ENCODE data around the gene TTPAL.

- TF ChIP-seq, protein P1, sequence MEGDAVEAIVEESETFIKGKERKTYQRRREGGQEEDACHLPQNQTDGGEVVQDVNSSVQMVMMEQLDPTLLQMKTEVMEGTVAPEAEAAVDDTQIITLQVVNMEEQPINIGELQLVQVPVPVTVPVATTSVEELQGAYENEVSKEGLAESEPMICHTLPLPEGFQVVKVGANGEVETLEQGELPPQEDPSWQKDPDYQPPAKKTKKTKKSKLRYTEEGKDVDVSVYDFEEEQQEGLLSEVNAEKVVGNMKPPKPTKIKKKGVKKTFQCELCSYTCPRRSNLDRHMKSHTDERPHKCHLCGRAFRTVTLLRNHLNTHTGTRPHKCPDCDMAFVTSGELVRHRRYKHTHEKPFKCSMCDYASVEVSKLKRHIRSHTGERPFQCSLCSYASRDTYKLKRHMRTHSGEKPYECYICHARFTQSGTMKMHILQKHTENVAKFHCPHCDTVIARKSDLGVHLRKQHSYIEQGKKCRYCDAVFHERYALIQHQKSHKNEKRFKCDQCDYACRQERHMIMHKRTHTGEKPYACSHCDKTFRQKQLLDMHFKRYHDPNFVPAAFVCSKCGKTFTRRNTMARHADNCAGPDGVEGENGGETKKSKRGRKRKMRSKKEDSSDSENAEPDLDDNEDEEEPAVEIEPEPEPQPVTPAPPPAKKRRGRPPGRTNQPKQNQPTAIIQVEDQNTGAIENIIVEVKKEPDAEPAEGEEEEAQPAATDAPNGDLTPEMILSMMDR (IDR thresholded peaks at IDR 0.05) = no peak
- no peak for TF ChIP-seq POLR2A (IDR thresholded peaks at IDR 0.05)
Measured at GRCh38 chr20:44461803-44462174, 13.9 kb upstream of the TTPAL start.

Data from right lobe of liver (tissue), 4 donors.